DND-41 (cell line): ENCODE measurements around the gene DPF1.

Experiments used
- ATAC-seq: fragments of 200-7000 bp; cut with Tn5 transposase; 3 replicates; pipeline ENCODE4 v1.9.1; 2021; ENCODE audit warnings: low read depth; ENCODE audit not compliant: insufficient read depth
- DNase-seq: peaks from one replicate; pipeline ENCODE4 v3.0.0-alpha.2; 2020
- H2AFZ ChIP-seq: 2 replicates; pipeline ENCODE4 v1.6.0; 2012; ENCODE audit warnings: low read depth, low read length
- H3K27ac ChIP-seq: 2 replicates; pipeline ENCODE4 v1.5.1; 2012; ENCODE audit warnings: low read length, inconsistent platforms
- H3K27me3 ChIP-seq: fragments of 200-600 bp; sonication (generic); 2 replicates; pipeline ENCODE4 v1.6.0; 2012; ENCODE audit warnings: low read length, mild to moderate bottlenecking, inconsistent platforms; ENCODE audit not compliant: insufficient read depth, poor library complexity
- H3K36me3 ChIP-seq: 2 replicates; pipeline ENCODE4 v1.5.1; 2012; ENCODE audit warnings: low read length, inconsistent platforms; ENCODE audit not compliant: insufficient read depth
- H3K4me1 ChIP-seq: 2 replicates; pipeline ENCODE4 v1.5.1; 2012; ENCODE audit warnings: mild to moderate bottlenecking, low read length; ENCODE audit not compliant: insufficient read depth
- H3K4me2 ChIP-seq: 2 replicates; pipeline ENCODE4 v1.6.0; 2012; ENCODE audit warnings: mild to moderate bottlenecking, moderate library complexity, low read length, inconsistent platforms; ENCODE audit not compliant: insufficient read depth
- H3K4me3 ChIP-seq, 2 experiments: fragments of 200-600 bp in 1 of 2; shearing (Covaris generic) in 1 of 2; 2 replicates each; pipeline ENCODE4 v1.5.1; 2012 to 2016; ENCODE audit warnings: inconsistent platforms in 2 of 2, low read length in 2 of 2, mild to moderate bottlenecking in 2 of 2, low read depth in 1 of 2, moderate library complexity in 1 of 2
- H3K79me2 ChIP-seq: 2 replicates; pipeline ENCODE4 v1.6.0; 2012; ENCODE audit warnings: low read length, inconsistent platforms; ENCODE audit not compliant: insufficient read depth
- H3K9ac ChIP-seq: 2 replicates; pipeline ENCODE4 v1.6.0; 2012; ENCODE audit warnings: low read depth, mild to moderate bottlenecking, inconsistent platforms, low read length, moderate library complexity
- H3K9me3 ChIP-seq: 2 replicates; pipeline ENCODE4 v1.5.1; 2012; ENCODE audit warnings: low read length, moderate library complexity, mild to moderate bottlenecking, inconsistent platforms; ENCODE audit not compliant: insufficient read depth, severe bottlenecking
- H4K20me1 ChIP-seq: 2 replicates; pipeline ENCODE4 v1.6.0; 2012; ENCODE audit warnings: low read length; ENCODE audit not compliant: insufficient read depth
- EZH2 ChIP-seq: IDR thresholded peaks from 3 replicates; pipeline ENCODE4 v1.6.1; 2012; ENCODE audit warnings: borderline replicate concordance, low read depth, mild to moderate bottlenecking, moderate library complexity, low read length, inconsistent platforms; ENCODE audit not compliant: severe bottlenecking
- TF ChIP-seq, protein P1 (sequence below): IDR thresholded peaks from 2 replicates; pipeline ENCODE4 v1.5.1; 2012; ENCODE audit warnings: borderline replicate concordance, low read length, moderate library complexity, mild to moderate bottlenecking; ENCODE audit not compliant: poor library complexity, severe bottlenecking; ENCODE audit errors: extremely low read depth

The DPF1 gene

GRCh38 chr19:38204728-38205127, 19.3 kb downstream of the DPF1 start:
- Histone ChIP-seq H2AFZ (no peak overlapping the region), H3K4me1 (no peaks in the 10 kb centered on the region), H3K36me3 (no peaks in the 10 kb centered on the region; the same call in 1 of the 2 replicates), H3K4me3 (no peak overlapping the region), H3K27me3 (peaks cover 1% of the 10 kb centered on the region), H3K9me3 (no peaks in the 10 kb centered on the region), H3K27ac (no peak overlapping the region), H3K79me2 (no peaks in the 10 kb centered on the region), H3K4me2 (no peak overlapping the region), H4K20me1 (no peaks in the 10 kb centered on the region), H3K9ac (no peak overlapping the region)
- no peak for TF ChIP-seq EZH2
- TF ChIP-seq, protein P1, sequence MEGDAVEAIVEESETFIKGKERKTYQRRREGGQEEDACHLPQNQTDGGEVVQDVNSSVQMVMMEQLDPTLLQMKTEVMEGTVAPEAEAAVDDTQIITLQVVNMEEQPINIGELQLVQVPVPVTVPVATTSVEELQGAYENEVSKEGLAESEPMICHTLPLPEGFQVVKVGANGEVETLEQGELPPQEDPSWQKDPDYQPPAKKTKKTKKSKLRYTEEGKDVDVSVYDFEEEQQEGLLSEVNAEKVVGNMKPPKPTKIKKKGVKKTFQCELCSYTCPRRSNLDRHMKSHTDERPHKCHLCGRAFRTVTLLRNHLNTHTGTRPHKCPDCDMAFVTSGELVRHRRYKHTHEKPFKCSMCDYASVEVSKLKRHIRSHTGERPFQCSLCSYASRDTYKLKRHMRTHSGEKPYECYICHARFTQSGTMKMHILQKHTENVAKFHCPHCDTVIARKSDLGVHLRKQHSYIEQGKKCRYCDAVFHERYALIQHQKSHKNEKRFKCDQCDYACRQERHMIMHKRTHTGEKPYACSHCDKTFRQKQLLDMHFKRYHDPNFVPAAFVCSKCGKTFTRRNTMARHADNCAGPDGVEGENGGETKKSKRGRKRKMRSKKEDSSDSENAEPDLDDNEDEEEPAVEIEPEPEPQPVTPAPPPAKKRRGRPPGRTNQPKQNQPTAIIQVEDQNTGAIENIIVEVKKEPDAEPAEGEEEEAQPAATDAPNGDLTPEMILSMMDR, result no peak
- DNase-seq, result no peak
- ATAC-seq, result no peak

DNA sequence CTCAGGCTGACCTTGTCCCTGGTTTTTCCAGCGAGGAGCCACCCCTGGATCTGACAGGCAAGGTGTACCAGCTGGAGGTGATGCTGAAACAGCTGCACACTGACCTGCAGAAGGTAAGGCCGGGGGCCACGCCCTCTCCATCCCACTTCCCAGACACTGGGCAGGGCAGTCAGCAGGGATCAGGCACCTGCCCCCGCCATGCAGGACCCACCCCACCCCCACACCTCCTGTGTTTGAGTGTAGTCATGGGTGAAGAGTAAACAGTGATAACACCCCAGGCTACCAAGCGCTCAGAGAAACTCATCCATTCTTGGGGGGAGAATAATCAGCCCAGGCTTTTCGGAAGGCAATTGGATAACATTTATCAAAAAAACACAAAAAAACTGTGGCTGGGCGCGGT, 19.9 kb downstream of the DPF1 start:
- H4K20me1 ChIP-seq, result no peaks in the 10 kb centered on the region
- no peak overlapping the region for H2AFZ ChIP-seq
- H3K9me3 ChIP-seq, result no peaks in the 10 kb centered on the region
- H3K4me2 ChIP-seq, result no peak overlapping the region
- H3K9ac ChIP-seq, result no peak overlapping the region
- DNase-seq (no peak), ATAC-seq (no peak)
- H3K4me3 ChIP-seq, result no peak overlapping the region
- no peaks in the 10 kb centered on the region for H3K27me3 ChIP-seq
- TF ChIP-seq EZH2, result no peak
- TF ChIP-seq, protein P1, result no peak
- H3K79me2 ChIP-seq, result no peaks in the 10 kb centered on the region
- H3K36me3 ChIP-seq, result no peaks in the 10 kb centered on the region; the same call in 1 of the 2 replicates
- H3K27ac ChIP-seq, result no peak overlapping the region
- H3K4me1 ChIP-seq, result no peaks in the 10 kb centered on the region

DNA sequence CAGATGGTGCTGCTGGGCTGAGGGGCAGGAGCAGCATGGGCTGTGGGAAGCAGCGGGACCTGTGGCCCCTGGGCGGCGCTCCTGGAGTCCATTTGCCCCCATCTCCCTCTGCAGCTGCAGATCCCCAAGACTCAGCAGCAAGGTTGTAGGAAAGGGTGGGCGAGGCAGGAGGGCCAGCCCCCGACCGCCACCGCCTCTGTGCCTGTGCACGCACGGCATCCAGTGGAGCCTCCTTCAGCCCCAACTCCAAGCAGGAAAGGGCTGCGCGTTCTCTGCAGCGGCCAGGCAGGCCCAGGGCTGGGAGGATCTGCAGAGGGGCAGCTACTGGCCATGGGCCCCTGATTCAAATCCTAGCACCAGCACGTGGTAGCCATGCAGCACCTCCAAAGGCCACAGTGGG, 20.8 kb downstream of the DPF1 start:
- TF ChIP-seq, protein P1, result no peak
- Histone ChIP-seq H3K4me1 (no peaks in the 10 kb centered on the region), H3K9ac (no peak overlapping the region), H3K36me3 (peaks cover 2% of the 10 kb centered on the region; the same call in 1 of the 2 replicates), H3K27me3 (no peaks in the 10 kb centered on the region), H3K79me2 (no peaks in the 10 kb centered on the region), H3K4me3 (no peak overlapping the region), H3K27ac (no peak overlapping the region), H4K20me1 (no peaks in the 10 kb centered on the region), H3K9me3 (no peaks in the 10 kb centered on the region), H3K4me2 (no peak overlapping the region), H2AFZ (no peak overlapping the region)
- DNase-seq (no peak), ATAC-seq (no peak)

GRCh38 chr19:38202504-38202903, 21.5 kb downstream of the DPF1 start:
- no peaks in the 10 kb centered on the region for H4K20me1 ChIP-seq
- TF ChIP-seq EZH2, result no peak
- TF ChIP-seq, protein P1, result no peak
- DNase-seq (no peak), ATAC-seq (no peak)
- H3K79me2 ChIP-seq, result no peaks in the 10 kb centered on the region
- no peaks in the 10 kb centered on the region for H3K9me3 ChIP-seq
- no peaks in the 10 kb centered on the region for H3K4me1 ChIP-seq
- H3K36me3 ChIP-seq, result peaks cover 2% of the 10 kb centered on the region; the same call in 1 of the 2 replicates
- no peak overlapping the region for H3K27ac ChIP-seq
- no peak overlapping the region for H3K4me3 ChIP-seq
- H3K4me2 ChIP-seq, result no peak overlapping the region
- H3K9ac ChIP-seq, result no peak overlapping the region
- H3K27me3 ChIP-seq, result no peaks in the 10 kb centered on the region
- H2AFZ ChIP-seq, result no peak overlapping the region
